GM12874 (cell line): ENCODE data around the gene AP3B1.

ENCODE experiments used
- CTCF ChIP-seq: IDR thresholded peaks from 2 replicates; pipeline ENCODE4 v1.5.1; 2011; ENCODE audit warnings: low read depth, mild to moderate bottlenecking, control low read depth, low read length, moderate library complexity; ENCODE audit not compliant: insufficient read depth

AP3B1 gene

GRCh38 chr5:78000191-78000590, 294.3 kb downstream of the AP3B1 start:
- TF ChIP-seq CTCF = no peak

GRCh38 chr5:77999399-77999798, 295.1 kb downstream of the AP3B1 start:
- no peak for TF ChIP-seq CTCF

- TF ChIP-seq CTCF = no peak
Observed at GRCh38 chr5:77996943-77997342, 297.6 kb downstream of the AP3B1 start.

- TF ChIP-seq CTCF = no peak
Observed at GRCh38 chr5:77995793-77996409, 298.6 kb downstream of the AP3B1 start.

- TF ChIP-seq CTCF = no peak
Observed at GRCh38 chr5:77994943-77995342, 299.6 kb downstream of the AP3B1 start.

- no peak for TF ChIP-seq CTCF
Observed at GRCh38 chr5:77993855-77994318, 300.6 kb downstream of the AP3B1 start.

GRCh38 chr5:77993141-77993854, 301.2 kb downstream of the AP3B1 start:
- TF ChIP-seq CTCF = no peak
